Ammon's horn (tissue), 1 donor: ENCODE measurements around the gene ARRDC2.
A peak's percentile ranks its signal among the peaks of the same experiment; 100 is the strongest.
"Not testable (repeated sequence)": the region's sequence is repeated elsewhere in the genome, so short reads cannot be mapped to it uniquely, and the experiment has no call there.

Experiments used
- DNase-seq: peaks from one replicate; pipeline ENCODE4 v3.0.0-alpha.2; 2016; ENCODE audit warnings: low spot score

ARRDC2 gene

DNA sequence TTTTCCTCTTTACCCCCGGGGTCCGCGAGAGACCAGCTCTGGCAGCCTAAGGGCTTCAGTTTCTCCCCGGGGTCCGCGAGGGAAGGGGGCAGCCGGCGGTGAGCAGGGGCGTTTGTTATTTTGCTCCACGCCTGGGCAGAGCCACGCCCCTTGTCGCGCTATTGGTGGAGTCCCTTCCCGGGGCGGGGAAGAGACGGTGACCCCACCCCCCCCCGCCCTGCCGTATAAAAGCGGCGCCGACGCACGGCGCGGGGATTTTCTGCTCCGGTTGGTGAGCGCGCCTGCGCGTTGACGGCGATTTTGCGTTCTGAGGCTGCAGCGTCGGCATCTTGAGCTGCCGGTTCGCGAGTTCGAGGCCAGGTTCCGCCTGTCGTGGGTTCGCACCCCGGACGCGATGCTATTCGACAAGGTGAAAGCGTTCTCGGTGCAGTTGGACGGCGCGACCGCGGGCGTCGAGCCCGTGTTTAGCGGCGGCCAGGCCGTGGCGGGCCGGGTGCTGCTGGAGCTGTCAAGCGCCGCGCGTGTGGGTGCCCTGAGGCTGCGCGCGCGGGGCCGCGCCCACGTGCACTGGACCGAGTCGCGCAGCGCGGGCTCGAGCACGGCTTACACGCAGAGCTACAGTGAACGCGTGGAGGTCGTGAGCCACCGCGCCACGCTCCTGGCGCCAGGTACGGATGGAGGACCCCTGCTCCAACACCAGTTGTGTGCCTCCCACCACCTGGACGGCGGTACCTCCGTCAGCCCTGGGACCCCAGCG, at the start of gene ARRDC2:
TSS of gene ARRDC2 (plus strand) at position 254 of the 757 bp plus-strand sequence. CDS start at position 395, 141 bp downstream.
- peak; percentile 97 for DNase-seq

DNA sequence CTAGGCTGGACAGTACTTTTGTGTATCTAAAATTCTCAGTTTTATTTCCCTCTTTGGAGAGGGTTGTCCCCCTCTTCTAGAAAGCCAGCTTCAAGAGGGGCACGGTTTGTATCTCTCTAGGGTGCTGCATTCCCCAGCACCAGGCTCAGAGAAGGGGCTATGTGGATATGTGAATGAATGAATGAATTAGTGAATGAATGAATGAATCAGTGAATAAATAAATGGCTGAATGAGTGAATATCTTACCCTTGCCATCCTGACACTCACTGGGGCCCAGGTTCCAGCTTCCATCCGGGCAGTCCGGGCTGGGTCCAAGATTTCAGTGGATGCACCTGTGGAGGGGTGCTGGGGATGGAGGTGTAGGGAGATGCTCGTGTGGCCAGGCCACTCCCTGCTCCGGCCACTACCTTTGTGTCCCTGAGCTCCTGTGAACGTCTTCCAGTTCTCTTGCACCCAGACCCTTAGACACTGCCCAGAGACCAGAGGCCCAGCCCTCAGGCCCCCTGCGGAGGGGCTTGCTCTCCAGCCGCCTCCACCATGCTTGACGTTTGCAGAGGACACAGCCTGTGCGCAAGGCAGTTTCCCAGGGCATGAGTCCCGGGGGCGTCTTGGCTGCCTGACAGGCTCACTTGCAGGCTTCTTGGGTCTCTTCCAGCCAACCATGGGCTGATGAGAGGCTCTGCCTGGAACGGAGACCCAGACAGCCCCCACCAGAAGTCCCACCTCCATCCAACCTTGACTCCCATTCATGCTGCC, 43.9 kb upstream of the ARRDC2 start:
- no peak for DNase-seq

GRCh38 chr19:17965370-17966128, 42.4 kb upstream of the ARRDC2 start:
- DNase-seq = no peak

DNA sequence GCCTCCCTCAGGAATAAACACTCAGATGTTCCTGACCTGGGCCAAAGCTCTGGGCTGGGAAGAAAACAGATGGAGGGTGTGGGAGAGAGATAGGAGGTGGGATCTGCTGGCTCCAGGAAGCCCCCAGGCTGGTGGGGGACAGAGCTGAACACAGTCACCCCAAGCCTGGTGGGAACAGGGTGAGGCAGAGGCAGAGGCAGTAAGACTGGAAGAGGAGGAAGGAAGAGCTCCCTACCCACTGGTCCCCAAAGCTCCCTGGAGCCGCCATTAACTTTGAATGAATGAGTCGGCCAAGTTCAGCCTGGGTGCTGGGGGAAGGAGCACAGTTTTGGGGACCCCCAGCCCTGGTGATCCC, 41.9 kb upstream of the ARRDC2 start:
- no peak for DNase-seq

GRCh38 chr19:17966550-17967256, 41.3 kb upstream of the ARRDC2 start, which contains the start of gene KCNN1:
TSS of gene KCNN1 (plus strand) at chr19:17967107. CDS start at chr19:17973889, 6,782 bp downstream.
- no peak for DNase-seq

- no peak for DNase-seq
These were observed 40.5 kb upstream of the ARRDC2 start for GRCh38 chr19:17967257-17968051.

GRCh38 chr19:17968362-17968761, 39.6 kb upstream of the ARRDC2 start:
- DNase-seq = no peak

DNA sequence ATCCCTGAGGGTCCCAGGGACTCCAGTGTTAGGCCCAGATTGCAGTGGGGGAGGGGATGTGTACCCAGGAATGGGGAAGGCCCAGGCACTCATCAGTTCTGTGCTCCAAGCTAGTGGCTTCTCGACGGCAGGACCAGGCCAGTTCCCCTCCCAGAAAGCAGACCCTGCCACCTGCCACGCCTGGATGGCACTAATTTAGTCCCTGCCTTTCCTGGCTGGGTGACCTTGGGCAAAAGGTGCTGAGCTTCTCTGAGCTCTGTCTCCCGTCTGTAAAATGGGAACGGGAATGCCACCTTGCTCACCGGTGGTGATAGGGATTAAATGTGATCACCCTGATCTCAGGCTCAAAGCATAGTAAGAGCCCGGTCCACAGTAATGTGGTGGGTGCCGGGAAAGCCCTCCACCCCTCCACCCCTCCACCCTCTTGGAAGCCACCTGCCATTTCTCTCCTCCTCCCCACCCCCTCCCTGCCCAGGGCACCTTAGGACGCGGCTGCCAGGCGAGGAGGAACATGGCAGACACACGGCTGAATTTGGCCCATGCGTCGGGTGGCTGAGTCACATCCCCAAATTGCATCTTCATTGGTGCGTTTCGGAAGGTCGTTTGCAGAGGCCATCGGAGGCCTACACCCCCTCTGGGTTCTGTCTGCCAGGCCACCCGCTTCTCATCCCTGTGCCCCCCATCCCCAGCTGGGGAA, 38.7 kb upstream of the ARRDC2 start:
- no peak for DNase-seq

GRCh38 chr19:17972230-17972629, 35.7 kb upstream of the ARRDC2 start:
- DNase-seq = no peak

DNA sequence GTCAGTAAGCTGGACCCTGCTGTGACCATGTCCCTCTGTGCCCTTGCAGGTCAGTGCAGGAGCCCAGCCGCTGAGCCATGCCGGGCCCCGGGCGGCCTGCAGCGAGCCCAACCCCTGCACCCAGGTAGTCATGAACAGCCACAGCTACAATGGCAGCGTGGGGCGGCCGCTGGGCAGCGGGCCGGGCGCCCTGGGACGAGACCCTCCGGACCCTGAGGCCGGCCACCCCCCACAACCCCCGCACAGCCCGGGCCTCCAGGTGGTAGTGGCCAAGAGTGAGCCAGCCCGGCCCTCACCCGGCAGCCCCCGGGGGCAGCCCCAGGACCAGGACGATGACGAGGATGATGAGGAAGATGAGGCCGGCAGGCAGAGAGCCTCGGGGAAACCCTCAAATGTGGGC, 34.2 kb upstream of the ARRDC2 start:
- DNase-seq = no peak

DNA sequence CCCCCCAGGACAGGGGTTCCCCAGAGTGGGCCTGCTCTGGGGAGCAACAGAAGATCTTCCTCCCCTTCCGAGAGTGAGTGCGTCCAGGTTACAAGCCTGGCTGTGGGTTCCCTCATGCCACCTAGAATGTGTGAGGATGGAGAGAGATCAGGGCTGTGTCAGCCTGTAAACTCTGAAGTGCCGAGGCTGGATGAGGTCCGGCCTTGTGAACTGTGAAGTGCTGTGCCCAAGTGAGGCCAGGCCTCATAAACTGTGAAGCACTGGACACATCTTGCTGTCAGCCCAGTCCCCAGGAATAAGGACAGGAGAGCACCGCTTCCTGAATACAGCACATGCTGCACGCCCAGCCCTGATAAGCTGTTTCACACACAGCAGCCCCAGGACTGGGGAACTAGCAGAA, 33.4 kb upstream of the ARRDC2 start:
- DNase-seq = no peak

- no peak for DNase-seq
These were observed 32.9 kb upstream of the ARRDC2 start for GRCh38 chr19:17975032-17975431.

DNA sequence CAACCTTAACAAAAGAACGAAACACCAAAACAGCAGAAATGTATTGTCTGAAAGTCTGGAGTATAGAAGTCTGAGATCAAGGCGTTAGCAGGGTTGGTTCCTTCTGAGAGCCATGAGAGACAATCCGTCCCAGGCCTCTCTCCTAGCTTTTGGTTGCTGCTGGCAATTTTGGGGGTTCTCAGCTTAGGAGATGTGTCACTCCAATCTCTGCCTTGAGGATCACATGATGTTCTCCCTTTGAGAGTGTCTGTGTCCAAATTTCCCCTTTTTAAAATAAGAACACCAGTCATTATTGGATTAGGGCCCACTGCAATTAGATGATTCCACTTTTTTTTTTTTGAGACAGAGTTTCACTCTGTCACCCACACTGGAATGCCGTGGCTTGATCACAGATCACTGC, 30.9 kb upstream of the ARRDC2 start:
- no peak for DNase-seq

- DNase-seq = no peak
These were observed 30.5 kb upstream of the ARRDC2 start for GRCh38 chr19:17977488-17977887.

- DNase-seq = no peak
These were observed 26.4 kb upstream of the ARRDC2 start for GRCh38 chr19:17981611-17982010.

DNA sequence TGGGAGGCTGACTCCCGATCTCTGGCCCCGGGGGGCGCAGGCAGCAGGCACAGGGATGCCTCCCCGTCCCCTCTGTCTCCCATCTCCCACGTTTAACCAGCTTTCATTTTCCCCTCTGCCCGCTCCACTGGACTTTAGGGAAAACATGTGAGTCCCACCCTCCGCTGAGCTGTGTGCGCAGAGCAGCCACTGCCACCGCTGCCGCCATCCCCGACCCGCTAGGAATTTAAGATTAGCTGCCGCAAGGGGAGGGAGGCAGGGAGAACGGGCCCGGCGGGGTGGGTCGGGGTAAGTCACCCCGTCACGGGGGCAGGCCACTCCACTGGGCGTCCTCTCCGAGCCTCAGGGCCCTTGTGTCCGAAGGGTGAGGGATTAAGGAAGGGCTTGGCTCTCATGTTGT, 25.5 kb upstream of the ARRDC2 start:
- no peak for DNase-seq

GRCh38 chr19:17985037-17985818, 22.7 kb upstream of the ARRDC2 start:
- DNase-seq = no peak

GRCh38 chr19:17986569-17986968, 21.4 kb upstream of the ARRDC2 start:
- DNase-seq = not testable (repeated sequence)

DNA sequence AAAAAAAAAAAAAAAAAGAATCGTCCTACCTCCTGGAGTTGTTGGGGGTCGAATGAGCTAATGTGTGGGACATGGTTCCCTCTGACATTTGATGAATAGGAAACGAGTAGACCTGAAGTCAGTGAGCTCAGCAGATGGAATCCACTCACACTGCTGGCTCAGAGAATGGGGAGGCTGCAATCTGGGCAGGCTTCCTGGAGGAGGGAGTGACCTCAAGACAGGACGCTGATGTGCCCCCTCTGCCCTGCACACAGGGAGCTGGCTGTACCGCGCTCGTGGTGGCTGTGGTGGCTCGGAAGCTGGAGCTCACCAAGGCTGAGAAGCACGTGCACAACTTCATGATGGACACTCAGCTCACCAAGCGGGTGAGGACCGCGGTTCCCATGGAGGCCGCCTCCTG, 19.8 kb upstream of the ARRDC2 start:
- no peak for DNase-seq
